MCF 10A (cell line): ENCODE measurements around the gene GABRR2. TPM values are rescaled to one million over a fixed set of nuclear protein-coding genes. Genes with fewer than 3 reads are reported as not detected.
A peak's percentile ranks its signal among the peaks of the same experiment; 100 is the strongest.
"Not testable (repeated sequence)": the region's sequence is repeated elsewhere in the genome, so short reads cannot be mapped to it uniquely, and the experiment has no call there.

ENCODE experiments used
- BruUV-seq: library from RNA; stranded (reverse); fragments of 400-500 nt; replicated peaks from 2 replicates; lab custom pipeline; 2021; lab: Mats Ljungman, UMichigan
- CTCF ChIA-PET: fragments of 300-600 bp; sonication (Branson Sonifier 250); formaldehyde crosslinking; extraction: SDS; loops from one replicate; lab custom pipeline; 2021; ENCODE audit warnings: antibody characterized with exemption, inconsistent platforms; lab: Yijun Ruan, JAX
- POLR2A ChIA-PET: fragments of 300-600, 350-650 bp; sonication (Branson Sonifier 250); formaldehyde crosslinking; extraction: SDS; loops from one replicate; lab custom pipeline; 2020; ENCODE audit warnings: antibody characterized with exemption, inconsistent platforms; lab: Yijun Ruan, JAX
- DNase-seq: peaks from one replicate; pipeline ENCODE4 v3.0.0-alpha.2; 2018; ENCODE audit not compliant: unreplicated experiment
- H3K27ac Mint-ChIP-seq: one replicate; pipeline ENCODE4 v1.8.0; 2022; ENCODE audit warnings: mild to moderate bottlenecking, low read depth, mixed read lengths; ENCODE audit not compliant: unreplicated experiment
- H3K27me3 Mint-ChIP-seq: one replicate; pipeline ENCODE4 v1.8.0; 2022; ENCODE audit warnings: mixed read lengths; ENCODE audit not compliant: insufficient read depth, unreplicated experiment
- H3K36me3 Mint-ChIP-seq: one replicate; pipeline ENCODE4 v1.8.0; 2022; ENCODE audit warnings: mild to moderate bottlenecking, moderate library complexity, mixed read lengths; ENCODE audit not compliant: insufficient read depth, unreplicated experiment
- H3K4me1 Mint-ChIP-seq: one replicate; pipeline ENCODE4 v1.8.0; 2022; ENCODE audit warnings: mixed read lengths; ENCODE audit not compliant: insufficient read depth, unreplicated experiment
- H3K4me3 Mint-ChIP-seq: one replicate; pipeline ENCODE4 v1.8.0; 2022; ENCODE audit warnings: mild to moderate bottlenecking, moderate library complexity, mixed read lengths; ENCODE audit not compliant: unreplicated experiment
- H3K9me3 Mint-ChIP-seq: one replicate; pipeline ENCODE4 v1.8.0; 2022; ENCODE audit warnings: mixed read lengths; ENCODE audit not compliant: unreplicated experiment
- CTCF ChIP-seq: fragments of 200-600 bp; IDR thresholded peaks from one replicate; pipeline ENCODE4 v1.8.0; 2022; ENCODE audit warnings: antibody characterized with exemption, mild to moderate bottlenecking; ENCODE audit not compliant: unreplicated experiment
- intact Hi-C: fragments of 100-400 bp; cut with micrococcal nuclease; formaldehyde crosslinking; loops from 2 replicates; pipeline ENCODE4 v1.14.1; 2022
- total RNA-seq: library from RNA; stranded (reverse); gene quantifications from 2 replicates; pipeline ENCODE4 v1.2.3, GENCODE V29; 2022

Gene GABRR2
- total RNA-seq, 1 experiment from 2014 or later = not detected

- Mint-ChIP-seq H3K4me3 (no peak overlapping the region), H3K27me3 (peaks cover 34% of the 10 kb centered on the region), H3K4me1 (peaks cover 11% of the 10 kb centered on the region), H3K9me3 (no peaks in the 10 kb centered on the region), H3K27ac (peak overlapping the region; percentile 5), H3K36me3 (peaks cover 5% of the 10 kb centered on the region)
- intact Hi-C loops = no loop called here
- peak; percentile 23 for TF ChIP-seq CTCF
- peak; percentile 83 for DNase-seq
- BruUV-seq = no TSS peak
- POLR2A ChIA-PET = interaction anchor here (0.6 kb wide), 1 partner anchor 155 kb away, joined by 3 read pairs; no protein-coding TSS in a partner anchor
- CTCF ChIA-PET = interaction anchor here (0.6 to 1.8 kb wide), 4 partner anchors 32 to 225 kb away, joined by 3 to 4 read pairs (median 3); no protein-coding TSS in a partner anchor
Measured at GRCh38 chr6:89311853-89312531, 3.1 kb downstream of the GABRR2 start.

GRCh38 chr6:89311530-89311852 lies 3.6 kb downstream of the GABRR2 start:
- Mint-ChIP-seq H3K27me3 (peaks cover 39% of the 10 kb centered on the region), H3K4me3 (no peak overlapping the region), H3K4me1 (peaks cover 11% of the 10 kb centered on the region), H3K9me3 (no peaks in the 10 kb centered on the region), H3K36me3 (peaks cover 5% of the 10 kb centered on the region), H3K27ac (peak overlapping the region; percentile 5)
- no peak for DNase-seq
- intact Hi-C loops = no loop called here
- ChIA-PET POLR2A (no interaction called here), CTCF (interaction anchor here (1.4 to 1.8 kb wide), 2 partner anchors 33 to 61 kb away, joined by 3 to 4 read pairs; no protein-coding TSS in a partner anchor)
- BruUV-seq = no TSS peak
- TF ChIP-seq CTCF = no peak

- TF ChIP-seq CTCF = no peak
Measured at GRCh38 chr6:89310929-89311328, 4.2 kb downstream of the GABRR2 start.

GRCh38 chr6:89308525-89309395 lies 6.3 kb downstream of the GABRR2 start:
- Mint-ChIP-seq H3K27me3 (peaks cover 64% of the 10 kb centered on the region), H3K9me3 (peaks cover 1% of the 10 kb centered on the region), H3K4me1 (peaks cover 11% of the 10 kb centered on the region), H3K27ac (no peak overlapping the region), H3K4me3 (no peak overlapping the region), H3K36me3 (peaks cover 5% of the 10 kb centered on the region)
- no TSS peak for BruUV-seq
- no peak for TF ChIP-seq CTCF
- intact Hi-C loops = no loop called here
- CTCF ChIA-PET = interaction anchor here (0.6 kb wide), 2 partner anchors 62 to 68 kb away, joined by 3 read pairs; no protein-coding TSS in a partner anchor
- POLR2A ChIA-PET = no interaction called here
- DNase-seq = no peak

More at GRCh38 chr6:89310929-89311328, 4.2 kb downstream of the GABRR2 start:
- no TSS peak for BruUV-seq
- H3K4me3 Mint-ChIP-seq = no peak overlapping the region
- H3K4me1 Mint-ChIP-seq = peaks cover 11% of the 10 kb centered on the region
- no peak overlapping the region for H3K27ac Mint-ChIP-seq
- no peaks in the 10 kb centered on the region for H3K9me3 Mint-ChIP-seq
- H3K36me3 Mint-ChIP-seq = peaks cover 5% of the 10 kb centered on the region
- peaks cover 44% of the 10 kb centered on the region for H3K27me3 Mint-ChIP-seq
- peak; percentile 39 for DNase-seq
- intact Hi-C loops = no loop called here
- ChIA-PET CTCF (interaction anchor here (0.7 to 1.8 kb wide), 3 partner anchors 30 to 406 kb away, joined by 3 to 4 read pairs (median 3); no protein-coding TSS in a partner anchor), POLR2A (no interaction called here)

GRCh38 chr6:89304517-89304916 lies 10.6 kb downstream of the GABRR2 start:
- CTCF ChIA-PET, H3K27ac Mint-ChIP-seq, POLR2A ChIA-PET, DNase-seq, intact Hi-C loops, H3K4me1 Mint-ChIP-seq, H3K36me3 Mint-ChIP-seq, BruUV-seq, H3K4me3 Mint-ChIP-seq: not testable (repeated sequence)
- peaks cover 76% of the 10 kb centered on the region for H3K27me3 Mint-ChIP-seq
- peaks cover 12% of the 10 kb centered on the region for H3K9me3 Mint-ChIP-seq
